ENCODE results near the gene TMEM163. TPM values are rescaled to one million over a fixed set of nuclear protein-coding genes. Genes with fewer than 3 reads are reported as not detected.
A peak's percentile ranks its signal among the peaks of the same experiment; 100 is the strongest.

TMEM163 gene
- polyA plus RNA-seq, 3 donors: 1.1 to 1.4 (median 1.3) TPM

DNA sequence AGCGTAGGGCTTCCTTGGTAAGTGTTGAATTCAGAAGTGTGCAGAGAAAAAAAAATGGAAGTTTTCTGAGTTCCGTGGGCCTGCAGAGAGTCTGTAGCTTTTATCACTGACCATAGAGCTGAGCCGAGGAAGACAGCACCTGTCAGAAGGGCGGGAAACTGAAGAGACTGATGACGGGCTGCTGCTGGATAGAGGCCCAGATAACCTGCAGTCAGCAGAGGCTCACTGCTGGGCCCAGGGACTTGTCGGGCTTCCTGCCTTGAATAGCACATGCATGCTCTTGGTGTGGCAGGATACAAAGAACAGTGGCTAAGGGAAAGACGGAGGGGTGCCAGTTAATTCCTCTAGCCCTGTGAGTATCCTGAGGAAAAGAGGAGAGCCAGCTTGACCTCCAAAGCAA is 298.5 kb downstream of the TMEM163 start:
- no peak for DNase-seq (ENCODE audit: low read depth in 3 of 3, low spot score in 2 of 3)

DNA sequence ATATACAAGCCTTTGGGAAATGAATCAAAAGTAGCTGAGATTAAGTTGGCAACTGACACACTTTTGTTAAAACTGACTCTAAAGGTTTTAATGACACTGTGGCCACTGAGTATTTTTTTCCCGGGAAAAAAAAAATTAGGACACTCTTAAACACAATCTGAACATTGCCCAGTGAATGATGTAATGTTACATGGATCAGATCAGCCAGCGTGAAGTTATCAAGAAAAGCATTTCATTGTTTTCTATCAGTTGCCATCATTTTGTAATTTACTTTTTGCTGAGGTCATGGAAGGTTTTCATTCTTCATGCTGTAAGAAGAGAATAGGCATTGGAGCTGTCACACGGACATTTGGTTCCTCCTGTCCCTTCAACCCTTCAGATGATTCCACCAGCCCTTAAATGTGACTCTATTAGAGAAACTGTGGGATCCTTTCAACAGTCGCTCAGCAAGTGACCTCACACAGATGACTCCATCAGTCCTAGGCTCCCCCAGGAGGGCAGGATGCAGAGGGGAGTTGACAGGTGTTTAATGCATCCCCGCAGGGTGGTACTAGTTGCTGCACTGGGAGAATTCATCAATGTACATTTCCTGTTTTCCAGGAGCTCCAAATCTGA is 300.7 kb downstream of the TMEM163 start:
- no peak for DNase-seq (ENCODE audit: low read depth in 3 of 3, low spot score in 2 of 3)

DNA sequence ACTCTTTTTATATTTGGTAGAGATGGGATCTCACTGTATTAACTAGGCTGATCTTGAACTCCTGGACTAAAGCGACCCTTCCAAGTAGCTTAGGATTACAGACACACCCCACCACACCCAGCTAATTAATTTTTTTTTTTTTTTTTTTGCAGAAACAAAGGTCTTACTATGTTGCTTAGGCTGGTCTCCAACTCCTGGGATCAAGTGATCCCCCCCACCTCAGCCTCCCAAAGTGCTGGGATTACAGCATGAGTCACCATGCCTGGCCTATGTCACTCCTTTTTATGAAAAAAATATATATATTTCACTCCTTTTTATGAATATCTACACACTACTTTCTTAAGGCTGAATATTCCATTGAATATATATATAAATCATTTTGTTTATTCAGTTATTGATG is 302.2 kb downstream of the TMEM163 start:
- no peak for DNase-seq (ENCODE audit: low read depth in 3 of 3, low spot score in 2 of 3)

DNA sequence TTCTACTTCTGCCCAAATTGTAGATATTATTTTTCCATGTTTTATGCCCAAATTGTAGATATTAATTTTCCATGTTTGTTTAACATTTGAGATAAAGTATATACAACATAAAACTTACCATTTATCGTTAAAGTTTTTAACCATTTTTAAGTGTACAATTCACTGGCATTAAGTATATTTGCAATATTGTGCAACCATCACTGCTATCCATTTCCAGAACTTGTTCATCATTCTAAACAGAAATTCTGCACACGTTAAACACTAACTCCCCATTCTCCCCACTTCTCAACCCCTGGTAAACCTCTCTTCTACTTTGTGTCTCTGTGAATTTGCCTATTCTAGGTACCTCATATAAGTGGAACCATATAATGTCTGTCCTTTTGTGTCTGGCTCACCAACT is 302.8 kb downstream of the TMEM163 start:
- DNase-seq (ENCODE audit: low read depth in 3 of 3, low spot score in 2 of 3): no peak

DNA sequence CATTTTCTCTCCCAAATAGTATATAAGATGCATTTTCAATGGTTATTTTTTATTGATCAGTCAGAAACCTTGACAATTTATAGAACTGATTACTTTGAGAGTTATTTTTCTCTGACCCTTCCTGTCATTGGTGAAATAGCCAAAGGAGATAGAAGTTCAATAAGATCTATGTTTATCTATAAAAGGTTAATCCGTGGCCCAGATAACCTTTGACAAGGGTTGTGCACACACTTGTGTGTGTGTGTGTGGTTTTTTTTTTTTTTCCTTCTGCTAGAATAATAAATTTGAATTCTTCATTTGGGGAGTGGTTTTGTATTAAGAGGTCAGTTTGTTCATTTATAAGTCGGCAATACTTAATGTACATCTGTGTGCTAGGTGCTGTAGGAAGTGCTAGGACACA is 304.9 kb downstream of the TMEM163 start:
- DNase-seq (ENCODE audit: low read depth in 3 of 3, low spot score in 2 of 3): no peak

DNA sequence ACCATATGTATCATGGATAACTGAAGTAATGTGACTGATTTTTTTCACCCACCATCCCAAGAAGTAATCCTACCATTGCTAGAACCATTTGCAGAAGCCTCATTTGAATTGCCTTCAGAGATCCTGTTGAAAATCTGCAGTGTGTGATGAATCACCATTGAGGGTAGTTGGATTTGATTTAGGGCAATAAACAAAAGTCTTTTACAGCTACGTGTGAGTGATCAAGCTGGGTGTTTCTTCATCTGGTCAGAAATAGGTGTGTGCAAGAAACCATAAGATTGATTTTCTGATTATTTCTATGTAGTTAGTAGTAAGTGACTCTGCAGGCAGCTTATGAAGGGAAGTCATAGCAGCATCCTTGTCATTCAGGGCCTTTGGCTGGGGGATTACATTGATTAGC is 305.4 kb downstream of the TMEM163 start:
- DNase-seq (ENCODE audit: low read depth in 3 of 3, low spot score in 2 of 3): no peak

DNA sequence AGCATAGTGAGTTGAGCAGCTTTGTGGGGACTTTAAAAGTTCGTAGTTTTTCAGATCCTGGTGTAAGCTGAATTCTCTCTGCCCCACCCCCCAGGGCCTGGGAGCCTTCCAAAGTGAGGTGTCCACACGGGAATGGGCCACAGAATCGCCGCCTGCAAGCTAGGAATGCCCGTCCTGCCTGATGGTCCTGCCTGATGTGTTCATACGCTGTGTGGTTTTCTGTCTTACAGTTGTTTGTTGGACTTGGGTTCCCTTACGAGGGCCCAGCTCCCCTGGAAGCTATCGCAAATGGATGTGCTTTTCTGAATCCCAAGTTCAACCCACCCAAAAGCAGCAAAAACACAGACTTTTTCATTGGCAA is 306.2 kb downstream of the TMEM163 start:
- DNase-seq (ENCODE audit: low read depth in 3 of 3, low spot score in 2 of 3): no peak

DNA sequence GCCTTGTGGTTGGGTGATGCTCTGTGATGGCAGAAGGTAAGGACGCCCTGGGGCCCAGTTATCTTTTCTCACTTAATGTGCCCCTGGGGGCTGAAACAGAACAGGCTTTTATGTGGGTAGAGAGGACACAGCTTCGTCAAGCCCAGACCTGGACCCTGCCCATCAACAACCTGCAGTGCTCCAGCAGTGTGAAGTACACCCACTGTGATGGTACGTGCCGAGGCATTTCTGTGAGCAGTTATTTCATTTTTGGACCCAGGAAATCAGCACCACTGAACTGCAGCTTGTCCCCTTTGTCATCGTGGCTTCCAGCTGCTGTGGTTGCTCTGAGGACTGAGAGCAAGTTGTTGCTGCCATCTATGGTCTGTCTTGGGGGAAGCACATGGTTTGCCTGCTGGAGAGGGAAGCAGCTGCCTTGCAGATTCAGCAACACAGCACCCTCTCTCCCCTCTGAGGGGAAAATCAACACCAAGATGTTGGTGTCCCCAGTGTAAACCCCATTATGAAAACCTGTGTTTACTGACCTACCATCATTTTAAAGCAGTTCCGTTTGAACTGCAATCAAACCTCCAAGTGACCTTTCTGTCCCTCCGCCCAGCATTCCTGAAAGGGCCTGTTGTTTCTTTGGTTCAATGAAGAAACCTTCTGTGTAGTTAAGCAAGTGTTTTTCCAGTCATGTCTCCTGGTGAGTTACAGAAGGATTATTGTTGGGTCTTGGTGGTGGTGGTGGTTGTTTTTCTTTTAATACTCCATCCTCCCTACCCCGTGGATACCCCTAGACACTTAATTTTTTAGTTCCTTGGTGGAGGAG is 306.8 kb downstream of the TMEM163 start:
- peak; percentile 38 to 63 (median 56) for DNase-seq (ENCODE audit: low read depth in 3 of 3, low spot score in 2 of 3)

DNA sequence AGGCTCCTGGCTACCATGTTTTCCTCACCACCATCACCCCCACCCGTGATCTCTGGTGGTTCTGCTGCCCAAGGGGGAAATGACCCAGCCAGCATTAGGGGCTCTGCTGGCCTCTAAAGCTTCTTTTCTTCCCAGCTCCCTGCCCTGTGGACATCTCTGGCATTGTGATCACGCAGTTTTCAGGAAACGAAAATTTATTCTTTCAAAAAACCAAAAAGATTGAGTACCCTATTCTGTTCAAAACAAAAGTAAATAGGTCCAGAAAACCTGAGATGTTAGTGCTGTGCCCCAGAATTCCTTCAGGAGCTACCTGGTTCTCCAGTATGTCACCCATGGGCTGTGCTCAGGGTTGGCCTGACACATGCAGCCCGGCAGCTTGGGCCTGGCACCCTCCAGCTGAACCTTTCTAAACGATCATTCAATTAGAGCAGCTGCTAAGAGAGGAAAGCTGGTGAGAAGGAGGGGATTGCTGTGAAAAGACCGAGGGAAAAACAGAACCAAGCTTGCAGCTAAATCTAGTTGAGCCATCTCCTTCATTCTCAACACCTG is 307.4 kb downstream of the TMEM163 start:
- no peak for DNase-seq (ENCODE audit: low read depth in 3 of 3, low spot score in 2 of 3)

DNA sequence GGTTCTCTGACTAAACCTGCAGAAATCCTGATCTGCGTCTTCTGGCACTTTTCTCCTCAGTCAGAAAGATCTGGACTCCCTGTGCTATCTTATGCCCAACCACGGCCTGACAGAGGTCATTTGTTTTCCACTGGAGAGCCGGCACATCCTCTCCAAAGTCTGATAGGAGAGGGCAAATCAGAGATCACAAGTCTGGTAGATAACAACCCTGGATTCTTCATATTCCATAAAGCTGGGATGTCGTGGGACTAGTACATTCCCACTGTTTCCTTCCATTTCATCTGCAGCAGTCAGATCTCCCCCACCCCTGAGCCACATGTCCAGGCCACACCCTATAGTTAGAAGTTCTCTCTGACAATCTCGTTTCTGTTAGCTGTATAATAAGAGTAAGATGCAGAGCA is 308.0 kb downstream of the TMEM163 start:
- DNase-seq (ENCODE audit: low read depth in 3 of 3, low spot score in 2 of 3): no peak

DNA sequence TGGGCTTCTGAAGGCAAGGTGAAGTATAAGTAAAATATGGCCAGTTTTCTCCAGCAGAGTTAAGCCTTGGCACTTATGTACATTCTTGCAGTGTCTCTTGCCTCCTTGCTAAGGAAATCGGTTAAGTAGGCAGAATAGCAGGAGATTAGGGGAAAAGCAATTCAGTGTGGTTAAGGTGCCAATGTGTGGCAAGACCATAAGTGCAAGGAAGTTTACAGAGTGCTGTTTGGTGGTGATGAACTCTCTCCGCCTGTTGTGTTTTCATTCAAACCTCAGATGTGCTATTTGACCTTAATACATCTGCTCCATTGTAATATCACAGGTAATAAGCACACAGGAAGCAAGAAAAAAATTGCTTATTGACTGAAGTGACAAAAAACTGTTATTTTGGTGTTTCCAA is 308.8 kb downstream of the TMEM163 start:
- no peak for DNase-seq (ENCODE audit: low read depth in 3 of 3, low spot score in 2 of 3)

DNA sequence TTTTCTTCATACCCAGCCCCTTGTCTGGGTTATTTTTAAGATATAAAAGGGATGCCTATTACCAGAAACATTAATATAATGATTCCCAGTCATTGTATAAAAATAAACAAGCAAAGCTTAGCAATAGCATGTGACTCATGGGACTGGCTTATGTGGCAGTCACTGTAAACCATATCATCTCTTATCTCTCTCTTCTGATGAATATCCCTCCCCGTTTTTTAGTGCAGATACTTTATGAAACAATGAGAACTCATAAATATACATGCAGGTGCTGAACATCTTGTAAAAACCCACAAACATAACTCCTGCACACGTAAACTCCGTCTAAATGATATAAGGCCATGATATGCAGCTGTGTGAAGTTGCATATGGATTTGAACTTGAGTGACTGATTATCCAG is 310.0 kb downstream of the TMEM163 start:
- no peak for DNase-seq (ENCODE audit: low read depth in 3 of 3, low spot score in 2 of 3)

DNA sequence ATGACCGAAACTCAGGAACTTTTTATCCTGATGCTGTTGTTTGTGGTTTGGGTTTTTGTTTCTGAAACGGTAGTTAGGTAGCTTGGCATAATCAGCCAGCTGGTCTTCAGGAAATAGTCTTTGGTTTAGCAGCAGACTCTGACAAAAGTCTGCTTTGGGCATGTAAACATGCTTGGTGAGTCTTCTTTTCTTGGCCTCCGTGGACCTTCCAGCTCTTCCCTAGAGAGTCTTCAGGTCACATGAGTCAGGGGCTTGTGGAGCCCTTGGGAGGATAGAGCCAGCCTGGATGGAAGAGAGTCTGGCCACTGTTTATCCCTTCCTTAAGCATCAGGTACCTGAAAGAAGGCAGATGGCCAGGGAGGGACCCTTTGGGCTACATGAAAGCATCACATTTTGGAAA is 310.4 kb downstream of the TMEM163 start:
- DNase-seq (ENCODE audit: low read depth in 3 of 3, low spot score in 2 of 3): no peak

DNA sequence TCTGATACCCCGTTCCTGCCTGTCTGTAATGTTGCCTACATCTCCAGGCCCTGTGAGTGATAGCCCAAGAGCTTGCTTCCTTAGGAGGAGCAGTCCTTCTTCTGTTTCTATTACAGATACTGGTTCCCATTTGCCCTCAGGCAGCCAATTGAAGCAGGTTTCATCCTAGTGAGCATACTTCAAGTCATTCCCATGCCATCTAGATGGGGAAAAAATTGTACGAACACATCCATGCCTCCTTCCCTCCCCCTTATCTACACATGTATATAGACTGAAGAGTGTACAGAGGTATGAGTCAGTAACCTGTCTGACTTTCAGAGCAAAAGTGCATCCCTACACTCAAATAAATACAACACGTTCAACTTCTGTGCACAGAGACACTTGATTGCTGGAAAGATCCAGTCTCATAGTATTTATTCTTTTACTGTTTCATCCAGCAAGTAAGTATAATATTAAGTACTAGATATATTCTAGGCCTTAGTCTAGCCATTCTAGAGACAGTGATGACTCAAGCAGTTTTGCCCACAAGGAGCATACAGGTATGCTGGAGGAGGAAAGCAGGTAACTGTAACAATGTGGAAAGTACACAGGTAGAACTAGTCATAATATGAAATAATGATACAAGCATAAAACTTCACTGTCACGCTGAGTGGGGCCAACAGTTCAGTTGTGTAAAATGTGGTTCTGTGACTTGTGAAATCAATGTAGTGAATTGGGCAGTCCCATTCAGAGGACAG is 311.5 kb downstream of the TMEM163 start:
- DNase-seq (ENCODE audit: low read depth in 3 of 3, low spot score in 2 of 3): no peak

DNA sequence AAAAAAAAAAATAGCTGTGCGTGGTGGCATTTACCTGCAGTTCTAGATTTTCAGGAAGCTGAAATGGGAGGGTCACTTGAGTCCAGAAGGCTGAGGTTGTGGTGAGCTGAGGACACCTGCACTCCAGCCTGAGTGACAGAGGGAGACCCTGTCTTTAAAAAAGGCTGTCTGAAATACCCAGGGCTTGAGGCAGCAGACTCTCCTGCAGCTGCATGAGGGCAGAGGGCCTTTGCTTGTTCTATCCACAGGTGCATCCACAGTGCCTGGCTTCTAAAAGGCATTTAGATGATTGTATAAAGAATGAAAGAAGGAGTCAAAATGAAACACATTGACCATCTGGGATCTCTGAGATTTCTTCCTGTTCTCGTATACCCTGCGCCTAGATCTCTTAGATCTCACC is 312.1 kb downstream of the TMEM163 start:
- DNase-seq (ENCODE audit: low read depth in 3 of 3, low spot score in 2 of 3): no peak

DNA sequence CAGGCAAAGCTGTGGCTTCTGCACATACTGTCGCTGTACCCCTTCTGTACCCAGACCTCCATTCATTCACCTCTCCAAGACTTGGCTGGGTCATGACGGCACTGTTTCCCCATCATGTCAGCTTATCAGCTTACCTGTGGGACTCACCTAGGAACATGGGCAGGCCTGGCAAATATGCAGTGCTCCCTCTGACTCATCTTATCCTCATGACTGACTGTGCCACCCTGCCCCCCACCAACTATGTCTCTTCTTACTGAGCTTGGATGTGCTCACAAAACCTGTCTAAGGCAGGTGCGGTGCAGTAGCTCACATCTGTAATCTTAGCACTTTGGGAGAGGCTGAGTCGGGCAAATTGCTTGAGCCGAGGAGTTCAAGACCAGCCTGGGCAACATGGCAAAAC is 312.5 kb downstream of the TMEM163 start:
- no peak for DNase-seq (ENCODE audit: low read depth in 3 of 3, low spot score in 2 of 3)

Other genes starting within 250 kb of the TMEM163 start
- gene ACMSD, start 119.6 kb upstream of the TMEM163 start, polyA plus RNA-seq (ENCODE audit: insufficient read length in 3 of 3): 10 to 100 TPM; 43.0 to 50.2 (median 49.3) TPM
- 10 to 100 TPM; 53.4 to 58.6 (median 55.0) TPM for gene CCNT2, start 199.8 kb upstream of the TMEM163 start, polyA plus RNA-seq (ENCODE audit: insufficient read length in 3 of 3)